Measurements from ENCODE around the gene IL6R. TPM values are rescaled to one million over a fixed set of nuclear protein-coding genes. Genes with fewer than 3 reads are reported as not detected.

IL6R gene
- total RNA-seq, 1 experiment from 2014 or later = 5.0 TPM

- no peaks in the 10 kb centered on the region for H3K27me3 Mint-ChIP-seq (ENCODE audit: unreplicated experiment)
- no peaks in the 10 kb centered on the region for H3K9me3 Mint-ChIP-seq (ENCODE audit: low read depth, unreplicated experiment)
- CTCF ChIA-PET = interaction anchor here (1.4 kb wide), 1 partner anchor 67 kb away, joined by 3 read pairs; no protein-coding TSS in a partner anchor
- H3K27ac Mint-ChIP-seq (ENCODE audit: unreplicated experiment) = no peak overlapping the region
- DNase-seq = no peak
- H3K4me1 Mint-ChIP-seq (ENCODE audit: low read depth, unreplicated experiment) = peaks cover 8% of the 10 kb centered on the region
- intact Hi-C loops (cut with micrococcal nuclease; ENCODE audit: unreplicated experiment) = no loop called here
- BruUV-seq (replicated peaks) = no TSS peak
- H3K36me3 Mint-ChIP-seq (ENCODE audit: insufficient read depth, unreplicated experiment) = no peaks in the 10 kb centered on the region
- no peak overlapping the region for H3K4me3 Mint-ChIP-seq (ENCODE audit: low read depth, unreplicated experiment)
- no peak for TF ChIP-seq CTCF (IDR thresholded peaks at IDR 0.05; ENCODE audit: unreplicated experiment)
These were observed 61.8 kb downstream of the IL6R start for GRCh38 chr1:154466921-154467417.

- TF ChIP-seq CTCF (IDR thresholded peaks at IDR 0.05; ENCODE audit: unreplicated experiment) = no peak
- H3K36me3 Mint-ChIP-seq (ENCODE audit: insufficient read depth, unreplicated experiment) = no peaks in the 10 kb centered on the region
- CTCF ChIA-PET = interaction anchor here (1.2 to 1.4 kb wide), 3 partner anchors 9 to 67 kb away, joined by 3 read pairs; no protein-coding TSS in a partner anchor
- intact Hi-C loops (cut with micrococcal nuclease; ENCODE audit: unreplicated experiment) = no loop called here
- H3K27me3 Mint-ChIP-seq (ENCODE audit: unreplicated experiment) = no peaks in the 10 kb centered on the region
- BruUV-seq (replicated peaks) = no TSS peak
- no peak overlapping the region for H3K4me3 Mint-ChIP-seq (ENCODE audit: low read depth, unreplicated experiment)
- peaks cover 8% of the 10 kb centered on the region for H3K4me1 Mint-ChIP-seq (ENCODE audit: low read depth, unreplicated experiment)
- no peak for DNase-seq
- no peak overlapping the region for H3K27ac Mint-ChIP-seq (ENCODE audit: unreplicated experiment)
- H3K9me3 Mint-ChIP-seq (ENCODE audit: low read depth, unreplicated experiment) = no peaks in the 10 kb centered on the region
These were observed 62.4 kb downstream of the IL6R start for GRCh38 chr1:154467434-154468102.

- CTCF ChIA-PET = interaction anchor here (0.6 to 1.4 kb wide), 4 partner anchors 8 to 114 kb away, joined by 3 read pairs; no protein-coding TSS in a partner anchor
- H3K9me3 Mint-ChIP-seq (ENCODE audit: low read depth, unreplicated experiment) = no peaks in the 10 kb centered on the region
- intact Hi-C loops (cut with micrococcal nuclease; ENCODE audit: unreplicated experiment) = no loop called here
- no peaks in the 10 kb centered on the region for H3K36me3 Mint-ChIP-seq (ENCODE audit: insufficient read depth, unreplicated experiment)
- no peaks in the 10 kb centered on the region for H3K4me1 Mint-ChIP-seq (ENCODE audit: low read depth, unreplicated experiment)
- H3K4me3 Mint-ChIP-seq (ENCODE audit: low read depth, unreplicated experiment) = no peak overlapping the region
- no peak overlapping the region for H3K27ac Mint-ChIP-seq (ENCODE audit: unreplicated experiment)
- no TSS peak for BruUV-seq (replicated peaks)
- DNase-seq = no peak
- no peaks in the 10 kb centered on the region for H3K27me3 Mint-ChIP-seq (ENCODE audit: unreplicated experiment)
- TF ChIP-seq CTCF (IDR thresholded peaks at IDR 0.05; ENCODE audit: unreplicated experiment) = no peak
These were observed 63.5 kb downstream of the IL6R start for GRCh38 chr1:154468535-154469250.

DNA sequence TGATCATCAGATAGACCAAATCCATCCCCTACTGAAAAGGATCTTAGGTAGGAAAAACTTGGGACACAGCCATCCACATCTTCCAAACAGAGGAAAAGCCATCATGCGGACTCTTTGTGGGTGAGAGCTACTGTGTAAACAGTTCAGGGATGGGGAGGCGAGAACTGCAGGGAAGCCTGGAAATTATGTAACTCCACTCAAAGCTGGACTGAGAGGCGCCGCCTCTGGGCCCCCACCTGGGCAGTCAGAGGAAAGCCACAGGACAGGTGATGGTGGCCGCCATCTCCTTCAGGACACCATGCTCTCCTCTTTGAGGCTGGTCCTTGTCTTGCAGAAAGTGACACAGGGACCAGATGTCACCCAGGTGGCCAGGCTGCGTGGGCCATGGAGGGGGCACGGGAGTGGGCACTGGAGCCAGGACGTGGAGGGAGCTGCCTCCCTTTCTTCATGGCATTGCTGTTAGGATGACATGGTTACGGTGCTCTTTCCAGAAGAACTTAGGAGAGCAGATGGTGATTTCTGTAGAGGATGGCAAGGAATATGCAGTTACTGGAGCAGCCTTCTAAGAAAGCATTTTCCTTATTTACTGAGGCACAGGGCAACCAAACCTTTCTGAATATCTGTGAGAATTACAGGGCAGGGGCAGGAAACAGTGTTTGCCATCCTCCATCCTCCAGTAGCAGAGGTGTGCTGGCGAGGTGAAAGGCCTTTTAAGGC is 64.9 kb downstream of the IL6R start:
- Mint-ChIP-seq H3K27me3 (ENCODE audit: unreplicated experiment) (no peaks in the 10 kb centered on the region), H3K9me3 (ENCODE audit: low read depth, unreplicated experiment) (no peaks in the 10 kb centered on the region), H3K27ac (ENCODE audit: unreplicated experiment) (no peak overlapping the region), H3K4me3 (ENCODE audit: low read depth, unreplicated experiment) (no peak overlapping the region), H3K36me3 (ENCODE audit: insufficient read depth, unreplicated experiment) (no peaks in the 10 kb centered on the region), H3K4me1 (ENCODE audit: low read depth, unreplicated experiment) (peaks cover 6% of the 10 kb centered on the region)
- BruUV-seq (replicated peaks) = no TSS peak
- intact Hi-C loops (cut with micrococcal nuclease; ENCODE audit: unreplicated experiment) = no loop called here
- CTCF ChIA-PET = interaction anchor here (0.5 to 0.6 kb wide), 2 partner anchors 66 to 1112 kb away, joined by 4 read pairs; no protein-coding TSS in a partner anchor
- no peak for TF ChIP-seq CTCF (IDR thresholded peaks at IDR 0.05; ENCODE audit: unreplicated experiment)
- DNase-seq = no peak

Measured in Calu3 (cell line).